ENCODE results near the gene CTDSP1.

CTDSP1 gene

DNA sequence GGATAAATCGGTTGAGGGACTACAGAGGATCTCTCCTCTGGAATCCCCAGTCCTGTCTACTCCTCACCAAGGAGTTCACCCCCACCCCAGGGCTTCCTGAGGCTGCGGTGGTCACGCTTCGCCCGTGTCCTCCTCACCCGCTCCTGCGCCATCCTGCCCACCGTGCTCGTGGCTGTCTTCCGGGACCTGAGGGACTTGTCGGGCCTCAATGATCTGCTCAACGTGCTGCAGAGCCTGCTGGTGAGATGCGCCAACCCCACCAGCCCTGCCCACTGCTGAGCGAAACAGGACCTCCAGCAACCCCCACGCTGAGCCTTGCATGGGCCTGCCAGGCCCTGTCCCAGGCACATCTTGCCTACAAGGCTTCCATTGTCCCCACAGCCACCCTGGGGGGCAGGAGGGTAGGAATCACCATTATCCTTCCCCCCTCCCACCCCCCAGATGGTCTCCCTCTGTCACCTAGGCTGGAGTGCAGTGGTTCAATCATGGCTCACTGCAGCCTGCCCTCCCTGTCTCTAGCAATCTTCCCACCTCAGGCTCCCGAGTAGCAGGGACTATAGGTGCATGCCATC is 6.7 kb upstream of the CTDSP1 start:
- TF ChIP-seq ZBTB7A (IDR thresholded peaks at IDR 0.05; ENCODE audit: low read depth) (no peak), EGR1 (IDR thresholded peaks at IDR 0.05) (no peak), RAD21 (IDR thresholded peaks at IDR 0.05; ENCODE audit: low read depth) (no peak), TEAD4 (IDR thresholded peaks at IDR 0.05) (no peak), TAF1 (IDR thresholded peaks at IDR 0.05; ENCODE audit: low read depth) (no peak), NFIC (IDR thresholded peaks at IDR 0.05) (no peak), TCF12 (IDR thresholded peaks at IDR 0.05; ENCODE audit: low read depth) (no peak), USF1 (IDR thresholded peaks at IDR 0.05) (no peak), CREB1 (IDR thresholded peaks at IDR 0.05; ENCODE audit: low read depth) (no peak), CEBPB (IDR thresholded peaks at IDR 0.05) (no peak), FOXM1 (IDR thresholded peaks at IDR 0.05; ENCODE audit: borderline replicate concordance, low read depth) (no peak), YY1 (IDR thresholded peaks at IDR 0.05; ENCODE audit: low read depth) (no peak), EP300 (IDR thresholded peaks at IDR 0.05; ENCODE audit: borderline replicate concordance) (no peak)
- TF ChIP-seq, protein P1, sequence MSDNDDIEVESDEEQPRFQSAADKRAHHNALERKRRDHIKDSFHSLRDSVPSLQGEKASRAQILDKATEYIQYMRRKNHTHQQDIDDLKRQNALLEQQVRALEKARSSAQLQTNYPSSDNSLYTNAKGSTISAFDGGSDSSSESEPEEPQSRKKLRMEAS (IDR thresholded peaks at IDR 0.05), result no peak
- TF ChIP-seq, protein P2, sequence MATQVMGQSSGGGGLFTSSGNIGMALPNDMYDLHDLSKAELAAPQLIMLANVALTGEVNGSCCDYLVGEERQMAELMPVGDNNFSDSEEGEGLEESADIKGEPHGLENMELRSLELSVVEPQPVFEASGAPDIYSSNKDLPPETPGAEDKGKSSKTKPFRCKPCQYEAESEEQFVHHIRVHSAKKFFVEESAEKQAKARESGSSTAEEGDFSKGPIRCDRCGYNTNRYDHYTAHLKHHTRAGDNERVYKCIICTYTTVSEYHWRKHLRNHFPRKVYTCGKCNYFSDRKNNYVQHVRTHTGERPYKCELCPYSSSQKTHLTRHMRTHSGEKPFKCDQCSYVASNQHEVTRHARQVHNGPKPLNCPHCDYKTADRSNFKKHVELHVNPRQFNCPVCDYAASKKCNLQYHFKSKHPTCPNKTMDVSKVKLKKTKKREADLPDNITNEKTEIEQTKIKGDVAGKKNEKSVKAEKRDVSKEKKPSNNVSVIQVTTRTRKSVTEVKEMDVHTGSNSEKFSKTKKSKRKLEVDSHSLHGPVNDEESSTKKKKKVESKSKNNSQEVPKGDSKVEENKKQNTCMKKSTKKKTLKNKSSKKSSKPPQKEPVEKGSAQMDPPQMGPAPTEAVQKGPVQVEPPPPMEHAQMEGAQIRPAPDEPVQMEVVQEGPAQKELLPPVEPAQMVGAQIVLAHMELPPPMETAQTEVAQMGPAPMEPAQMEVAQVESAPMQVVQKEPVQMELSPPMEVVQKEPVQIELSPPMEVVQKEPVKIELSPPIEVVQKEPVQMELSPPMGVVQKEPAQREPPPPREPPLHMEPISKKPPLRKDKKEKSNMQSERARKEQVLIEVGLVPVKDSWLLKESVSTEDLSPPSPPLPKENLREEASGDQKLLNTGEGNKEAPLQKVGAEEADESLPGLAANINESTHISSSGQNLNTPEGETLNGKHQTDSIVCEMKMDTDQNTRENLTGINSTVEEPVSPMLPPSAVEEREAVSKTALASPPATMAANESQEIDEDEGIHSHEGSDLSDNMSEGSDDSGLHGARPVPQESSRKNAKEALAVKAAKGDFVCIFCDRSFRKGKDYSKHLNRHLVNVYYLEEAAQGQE (IDR thresholded peaks at IDR 0.05; ENCODE audit: low read depth), result no peak

GRCh38 chr2:218393750-218394290 is 5.8 kb upstream of the CTDSP1 start:
- TF ChIP-seq EGR1 (IDR thresholded peaks at IDR 0.05), result no peak
- TF ChIP-seq ZBTB7A (IDR thresholded peaks at IDR 0.05; ENCODE audit: low read depth), result no peak
- TF ChIP-seq EP300 (IDR thresholded peaks at IDR 0.05; ENCODE audit: borderline replicate concordance), result no peak
- TF ChIP-seq, protein P1 (IDR thresholded peaks at IDR 0.05), result no peak
- no peak for TF ChIP-seq USF1 (IDR thresholded peaks at IDR 0.05)
- TF ChIP-seq TAF1 (IDR thresholded peaks at IDR 0.05; ENCODE audit: low read depth), result no peak
- TF ChIP-seq TCF12 (IDR thresholded peaks at IDR 0.05; ENCODE audit: low read depth), result no peak
- TF ChIP-seq FOXM1 (IDR thresholded peaks at IDR 0.05; ENCODE audit: borderline replicate concordance, low read depth), result no peak
- no peak for TF ChIP-seq NFIC (IDR thresholded peaks at IDR 0.05)
- no peak for TF ChIP-seq CEBPB (IDR thresholded peaks at IDR 0.05)
- TF ChIP-seq TEAD4 (IDR thresholded peaks at IDR 0.05), result no peak
- TF ChIP-seq RAD21 (IDR thresholded peaks at IDR 0.05; ENCODE audit: low read depth), result no peak
- TF ChIP-seq CREB1 (IDR thresholded peaks at IDR 0.05; ENCODE audit: low read depth), result no peak
- TF ChIP-seq, protein P2 (IDR thresholded peaks at IDR 0.05; ENCODE audit: low read depth), result no peak
- no peak for TF ChIP-seq YY1 (IDR thresholded peaks at IDR 0.05; ENCODE audit: low read depth)

DNA sequence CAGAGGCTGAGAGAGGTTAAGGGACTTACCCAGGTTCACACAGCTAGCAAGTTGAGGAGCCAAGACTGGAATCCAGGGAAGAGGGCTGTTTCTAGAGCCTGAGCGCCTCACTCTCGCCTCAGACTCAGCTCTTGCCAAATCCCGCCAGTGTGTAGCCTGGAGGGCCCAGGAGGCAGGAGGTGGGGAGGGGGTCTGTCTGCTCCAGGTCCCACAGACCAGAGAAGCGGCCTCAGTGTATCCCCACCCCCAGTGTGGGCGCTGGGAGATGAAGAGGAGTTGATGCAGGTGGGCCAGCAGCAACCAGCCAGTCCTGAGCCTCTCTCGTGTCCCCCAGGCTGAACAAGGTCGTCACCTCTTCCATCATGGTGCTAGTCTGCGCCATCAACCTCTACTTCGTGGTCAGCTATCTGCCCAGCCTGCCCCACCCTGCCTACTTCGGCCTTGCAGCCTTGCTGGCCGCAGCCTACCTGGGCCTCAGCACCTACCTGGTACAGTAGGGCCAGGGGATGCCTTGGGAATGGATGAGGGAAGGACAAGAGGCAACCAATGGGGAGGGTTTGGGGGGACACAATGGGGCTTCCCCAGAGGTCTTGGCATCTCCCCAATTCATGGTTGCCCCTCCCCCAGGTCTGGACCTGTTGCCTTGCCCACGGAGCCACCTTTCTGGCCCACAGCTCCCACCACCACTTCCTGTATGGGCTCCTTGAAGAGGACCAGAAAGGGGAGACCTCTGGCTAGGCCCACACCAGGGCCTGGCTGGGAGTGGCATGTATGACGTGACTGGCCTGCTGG is 5.2 kb upstream of the CTDSP1 start:
- TF ChIP-seq EGR1 (IDR thresholded peaks at IDR 0.05), result no peak
- no peak for TF ChIP-seq EP300 (IDR thresholded peaks at IDR 0.05; ENCODE audit: borderline replicate concordance)
- TF ChIP-seq FOXM1 (IDR thresholded peaks at IDR 0.05; ENCODE audit: borderline replicate concordance, low read depth), result no peak

GRCh38 chr2:218395090-218395444 is 4.6 kb upstream of the CTDSP1 start:
- no peak for TF ChIP-seq ZBTB7A (IDR thresholded peaks at IDR 0.05; ENCODE audit: low read depth)
- TF ChIP-seq, protein P1 (IDR thresholded peaks at IDR 0.05), result no peak
- no peak for TF ChIP-seq EGR1 (IDR thresholded peaks at IDR 0.05)
- TF ChIP-seq CEBPB (IDR thresholded peaks at IDR 0.05), result no peak
- TF ChIP-seq TCF12 (IDR thresholded peaks at IDR 0.05; ENCODE audit: low read depth), result no peak
- no peak for TF ChIP-seq NFIC (IDR thresholded peaks at IDR 0.05)
- no peak for TF ChIP-seq FOXM1 (IDR thresholded peaks at IDR 0.05; ENCODE audit: borderline replicate concordance, low read depth)
- TF ChIP-seq TEAD4 (IDR thresholded peaks at IDR 0.05), result no peak

DNA sequence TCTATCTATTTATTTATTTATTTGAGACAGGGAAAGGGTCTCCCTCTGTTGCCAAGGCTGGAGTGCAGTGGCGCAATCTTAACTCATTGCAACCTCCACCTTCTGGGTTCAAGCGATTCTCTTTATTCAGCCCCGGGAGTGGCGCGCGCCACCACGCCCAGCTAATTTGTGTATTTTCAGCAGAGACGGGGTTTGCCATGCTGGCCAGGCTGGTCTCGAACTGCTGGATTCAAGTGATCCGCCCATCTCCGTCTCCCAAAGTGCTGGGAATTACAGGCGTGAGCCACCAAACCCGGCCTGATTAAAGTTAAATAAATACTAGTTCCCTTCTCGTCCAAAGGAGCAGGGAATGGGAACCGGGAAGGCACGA is 4.2 kb upstream of the CTDSP1 start:
- TF ChIP-seq FOXM1 (IDR thresholded peaks at IDR 0.05; ENCODE audit: borderline replicate concordance, low read depth), result no peak
- no peak for TF ChIP-seq TAF1 (IDR thresholded peaks at IDR 0.05; ENCODE audit: low read depth)
- TF ChIP-seq, protein P2 (IDR thresholded peaks at IDR 0.05; ENCODE audit: low read depth), result no peak
- TF ChIP-seq YY1 (IDR thresholded peaks at IDR 0.05; ENCODE audit: low read depth), result no peak
- TF ChIP-seq ZBTB7A (IDR thresholded peaks at IDR 0.05; ENCODE audit: low read depth), result no peak
- no peak for TF ChIP-seq TEAD4 (IDR thresholded peaks at IDR 0.05)
- TF ChIP-seq RAD21 (IDR thresholded peaks at IDR 0.05; ENCODE audit: low read depth), result no peak
- TF ChIP-seq TCF12 (IDR thresholded peaks at IDR 0.05; ENCODE audit: low read depth), result no peak
- TF ChIP-seq, protein P1 (IDR thresholded peaks at IDR 0.05), result no peak
- no peak for TF ChIP-seq CEBPB (IDR thresholded peaks at IDR 0.05)
- TF ChIP-seq CREB1 (IDR thresholded peaks at IDR 0.05; ENCODE audit: low read depth), result no peak
- no peak for TF ChIP-seq EGR1 (IDR thresholded peaks at IDR 0.05)

Measured in Ishikawa (cell line).